CD4-positive, alpha-beta T cell treated with Interleukin-6 at 100 ng/mL for 8 hours (primary cell): ENCODE data around the gene SNTG2.
A peak's percentile ranks its signal among the peaks of the same experiment; 100 is the strongest.
"Not testable (repeated sequence)": the region's sequence is repeated elsewhere in the genome, so short reads cannot be mapped to it uniquely, and the experiment has no call there.

ENCODE experiments used
- DNase-seq: peaks from one replicate; pipeline ENCODE4 v3.0.0-alpha.2; 2020; ENCODE audit warnings: mixed read lengths, low spot score

Gene SNTG2

DNA sequence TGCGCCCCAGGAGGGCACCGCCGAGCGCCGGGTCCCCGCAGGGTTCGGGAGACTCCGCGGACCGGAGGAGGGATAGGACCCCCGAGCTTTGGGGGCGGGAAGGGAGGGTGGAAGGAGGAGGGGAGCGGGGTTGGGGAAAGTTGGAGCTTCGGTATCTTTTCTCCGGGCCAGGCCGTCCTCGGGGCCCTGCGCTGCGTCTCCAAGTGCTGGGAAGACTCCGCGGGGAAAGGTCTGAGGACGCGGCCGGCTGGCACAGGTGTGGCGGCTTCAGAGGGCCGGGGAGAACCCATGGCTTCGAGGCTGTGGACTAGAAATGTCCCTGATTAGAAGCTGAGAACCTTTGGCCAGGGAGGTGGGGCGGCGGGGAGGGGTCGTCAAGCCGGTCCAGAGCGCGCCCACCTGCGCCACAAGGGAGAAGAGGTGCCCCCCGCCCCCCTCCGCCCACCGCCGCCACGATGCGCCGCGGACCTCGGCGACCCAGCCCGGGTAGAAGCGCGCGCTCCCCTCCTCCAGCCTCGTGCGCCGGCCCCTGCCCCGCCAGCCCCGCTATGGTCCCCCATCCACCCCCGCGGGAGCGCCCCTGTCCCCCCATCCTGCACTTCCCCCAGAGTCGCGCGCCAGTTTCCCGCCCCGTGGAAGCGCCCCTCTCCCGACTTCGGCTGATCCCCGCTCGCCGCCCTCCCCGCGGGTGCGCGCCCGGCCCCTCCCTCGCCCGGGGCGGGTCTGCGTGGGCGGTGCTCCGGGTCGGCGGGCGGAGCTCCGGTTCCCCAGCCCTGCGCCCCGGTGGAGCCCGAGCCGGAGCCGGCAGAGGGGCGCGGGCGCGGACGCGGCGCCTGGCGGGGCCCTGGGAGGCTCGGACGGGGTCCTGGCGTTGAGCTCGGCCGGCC, at the start of gene SNTG2:
Gene SNTG2 (plus strand): TSS at position 770 of the 887 bp plus-strand sequence. CDS start 148 bp downstream, outside the sequence.
- peak; percentile 16 for DNase-seq

DNA sequence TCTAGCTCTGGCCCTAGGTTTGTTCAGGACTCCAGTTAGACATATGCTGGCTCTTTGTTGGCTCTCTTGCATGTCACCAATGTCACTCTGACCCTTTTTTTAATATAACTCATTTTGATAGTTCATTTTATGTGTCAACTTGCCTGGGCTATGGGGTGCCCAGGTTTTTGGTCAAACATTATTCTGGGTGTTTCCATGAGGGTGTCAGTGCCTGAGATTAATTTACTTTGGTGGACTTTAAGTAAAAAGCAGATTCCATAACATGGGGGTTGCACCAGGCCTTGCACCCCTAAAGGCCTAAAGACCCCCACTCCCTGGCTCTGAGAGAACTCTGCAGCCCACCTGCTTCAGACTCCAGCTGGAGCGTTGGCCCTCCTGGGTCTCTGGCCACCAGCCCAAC, 48.1 kb upstream of the SNTG2 start:
- DNase-seq: no peak

DNA sequence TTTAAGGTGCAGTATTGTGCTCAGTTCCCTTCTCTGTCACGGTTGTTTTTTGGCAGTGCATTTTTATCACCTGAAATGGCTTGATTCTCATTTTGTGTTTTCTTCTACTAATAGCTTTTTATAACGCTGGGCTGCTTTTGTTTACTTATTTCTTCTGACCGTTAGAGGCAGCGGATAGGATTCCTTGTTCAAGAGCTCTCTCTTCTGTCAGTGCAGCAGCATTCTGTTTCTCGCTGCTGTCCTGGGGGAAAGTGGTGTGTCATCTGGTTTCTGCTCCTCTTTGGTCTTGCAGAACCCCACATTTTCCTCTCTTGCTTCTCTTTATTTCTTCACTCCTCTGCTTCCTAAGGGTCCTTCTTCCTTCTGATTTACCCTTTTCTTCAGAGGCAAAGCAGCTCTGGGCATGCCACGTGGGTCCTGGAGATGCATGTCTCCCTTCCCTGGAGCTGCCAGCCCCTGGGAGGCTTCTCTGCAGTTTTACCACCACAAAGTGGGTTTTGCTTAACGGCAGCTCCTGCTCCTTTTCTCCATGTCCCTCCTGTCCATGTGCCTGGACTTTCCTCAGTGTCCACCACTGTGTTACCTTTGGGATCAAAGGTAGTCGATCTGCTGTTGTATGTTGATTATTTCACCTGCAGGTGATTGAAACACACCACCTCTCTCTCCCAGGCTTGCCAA, 47.3 kb upstream of the SNTG2 start:
- no peak for DNase-seq

DNA sequence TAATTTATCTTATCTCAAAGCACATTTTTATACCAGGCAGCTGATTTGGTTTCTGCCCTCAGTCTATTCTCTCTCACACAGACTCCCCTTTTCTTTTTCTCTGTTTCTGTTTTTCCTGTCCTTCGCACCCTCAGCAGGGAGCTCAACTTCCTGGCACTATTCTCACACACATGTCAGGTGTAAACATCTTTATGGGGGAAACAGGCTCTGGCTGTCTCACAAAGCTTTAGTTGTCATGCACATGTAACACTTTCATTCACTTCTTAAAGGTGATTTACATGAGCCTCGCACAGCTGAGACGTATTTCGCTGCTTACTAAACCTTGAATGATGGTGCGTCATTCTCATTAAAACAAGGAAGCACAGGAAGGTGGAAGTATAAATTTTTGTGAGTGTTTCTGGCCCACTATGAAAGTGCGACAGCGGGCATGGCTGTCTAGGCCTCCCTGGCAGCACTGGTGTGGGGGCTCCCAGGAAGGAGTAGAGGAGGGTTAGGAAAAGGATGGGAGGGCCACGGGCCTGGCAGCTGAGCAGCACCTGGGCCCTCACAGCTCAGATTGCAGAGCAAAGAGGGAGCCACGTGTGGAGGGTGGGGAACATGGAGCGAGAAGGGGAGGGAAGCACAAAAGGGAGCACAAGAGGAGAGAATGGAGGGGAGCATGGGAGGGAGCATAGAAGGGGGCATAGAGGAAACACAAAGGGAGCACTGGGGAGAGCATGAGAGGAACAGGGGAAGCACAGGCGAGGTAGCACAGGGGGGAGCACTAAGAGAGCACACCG, 46.2 kb upstream of the SNTG2 start:
- DNase-seq: no peak

DNA sequence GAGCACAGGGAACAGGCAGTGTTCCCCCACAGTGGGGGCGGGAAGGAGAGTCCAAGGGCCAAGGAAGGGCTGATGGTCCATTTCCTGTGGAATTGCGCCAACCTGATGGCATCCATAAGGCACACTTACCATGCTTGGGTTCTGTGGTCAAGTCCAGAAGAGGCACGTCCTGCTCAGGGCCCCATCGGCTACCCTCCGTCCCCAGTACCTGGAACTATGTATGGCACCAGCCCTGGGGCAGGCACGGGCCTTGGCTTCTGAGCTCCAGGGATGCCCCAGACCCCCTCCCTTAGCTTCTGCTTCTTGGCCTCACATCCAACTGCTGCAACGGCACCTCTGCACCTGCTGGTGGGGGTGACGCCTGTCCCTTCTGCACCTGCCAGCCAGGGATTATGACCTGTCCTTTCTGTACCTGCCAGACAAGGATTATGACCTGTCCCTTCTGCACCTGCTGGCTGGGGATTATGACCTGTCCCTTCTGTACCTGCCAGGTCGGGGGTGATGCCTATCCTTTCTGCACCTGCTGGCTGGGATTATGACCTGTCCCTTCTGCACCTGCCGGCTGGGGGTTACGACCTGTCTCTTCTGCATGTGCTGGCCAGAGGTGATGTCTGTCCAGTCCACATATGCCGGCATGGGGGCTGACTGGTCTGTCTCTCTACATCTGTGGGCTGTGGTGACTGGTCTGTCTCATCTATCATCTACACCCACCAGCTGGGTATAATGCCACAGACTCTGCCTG, 45.4 kb upstream of the SNTG2 start:
- no peak for DNase-seq

DNA sequence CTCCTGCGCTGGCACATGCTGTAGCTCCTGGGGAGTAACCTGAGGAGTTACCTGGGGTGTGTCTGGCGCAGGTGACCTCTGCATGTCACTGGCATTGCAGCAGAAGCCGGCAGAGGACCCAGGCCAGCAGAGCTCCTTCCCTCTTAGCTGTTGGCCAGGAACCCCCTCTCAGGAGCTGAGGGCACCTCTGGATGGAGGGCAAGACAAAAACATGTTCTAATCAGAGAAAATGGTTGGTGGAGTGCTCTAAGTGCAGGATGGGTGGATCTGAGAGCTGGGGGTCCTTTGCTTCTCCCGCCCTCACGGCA, 44.9 kb upstream of the SNTG2 start:
- no peak for DNase-seq

DNA sequence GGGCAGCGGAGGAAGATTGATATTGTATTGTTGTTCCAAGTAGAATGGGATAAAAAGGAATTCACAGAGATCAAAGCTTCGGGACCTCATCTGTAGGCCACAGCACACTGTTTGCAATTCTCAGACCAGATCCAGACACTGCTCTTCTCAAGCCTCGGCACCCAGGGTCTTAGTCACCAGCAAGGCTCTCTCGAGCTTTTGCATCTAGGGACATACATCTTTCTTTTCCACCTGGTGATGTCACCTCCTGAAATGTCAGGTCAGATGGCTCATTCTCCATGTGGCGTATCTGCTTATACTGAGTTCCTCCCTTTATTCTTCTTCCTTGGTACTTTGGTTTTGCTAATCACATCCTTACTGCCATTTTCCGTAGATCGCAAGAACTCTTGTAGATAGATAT, 42.9 kb upstream of the SNTG2 start:
- DNase-seq: no peak

DNA sequence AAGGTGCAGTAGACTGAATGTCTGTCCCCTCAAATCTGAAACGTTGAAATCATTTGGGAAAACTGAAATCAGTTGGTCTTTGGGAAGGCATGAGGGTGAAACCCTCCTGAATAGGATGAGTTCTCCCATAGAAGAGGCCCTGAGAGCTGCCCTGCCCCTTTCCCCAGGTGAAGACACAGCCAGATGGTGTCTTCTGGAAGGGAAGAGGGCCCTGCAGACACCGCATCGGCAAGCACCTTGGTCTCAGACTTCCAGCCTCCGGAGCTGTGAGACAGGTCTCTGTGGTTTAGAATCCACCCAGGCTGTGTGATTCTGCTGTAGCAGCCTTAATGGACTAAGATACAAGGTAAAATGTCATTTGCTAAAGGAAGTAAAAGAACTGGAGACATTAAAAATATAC, 42.1 kb upstream of the SNTG2 start:
- DNase-seq: no peak

DNA sequence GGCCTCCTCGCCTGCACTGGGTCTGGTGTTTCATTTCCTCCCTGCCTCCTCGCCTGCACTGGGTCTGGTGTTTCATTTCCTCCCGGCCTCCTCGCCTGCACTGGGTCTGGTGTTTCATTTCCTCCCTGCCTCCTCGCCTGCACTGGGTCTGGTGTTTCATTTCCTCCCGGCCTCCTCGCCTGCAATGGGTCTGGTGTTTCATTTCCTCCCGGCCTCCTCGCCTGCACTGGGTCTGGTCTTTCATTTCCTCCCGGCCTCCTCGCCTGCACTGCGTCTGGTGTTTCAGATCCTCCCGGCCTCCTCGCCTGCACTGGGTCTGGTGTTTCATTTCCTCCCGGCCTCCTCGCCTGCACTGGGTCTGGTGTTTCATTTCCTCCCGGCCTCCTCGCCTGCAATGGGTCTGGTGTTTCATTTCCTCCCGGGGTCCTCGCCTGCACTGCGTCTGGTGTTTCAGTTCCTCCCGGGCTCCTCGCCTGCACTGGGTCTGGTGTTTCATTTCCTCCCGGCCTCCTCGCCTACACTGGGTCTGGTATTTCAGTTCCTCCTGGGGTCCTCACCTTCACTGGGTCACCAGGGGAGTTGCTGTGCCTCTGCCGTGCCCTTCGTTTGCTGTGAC, 40.8 kb upstream of the SNTG2 start:
- DNase-seq: not testable (repeated sequence)

DNA sequence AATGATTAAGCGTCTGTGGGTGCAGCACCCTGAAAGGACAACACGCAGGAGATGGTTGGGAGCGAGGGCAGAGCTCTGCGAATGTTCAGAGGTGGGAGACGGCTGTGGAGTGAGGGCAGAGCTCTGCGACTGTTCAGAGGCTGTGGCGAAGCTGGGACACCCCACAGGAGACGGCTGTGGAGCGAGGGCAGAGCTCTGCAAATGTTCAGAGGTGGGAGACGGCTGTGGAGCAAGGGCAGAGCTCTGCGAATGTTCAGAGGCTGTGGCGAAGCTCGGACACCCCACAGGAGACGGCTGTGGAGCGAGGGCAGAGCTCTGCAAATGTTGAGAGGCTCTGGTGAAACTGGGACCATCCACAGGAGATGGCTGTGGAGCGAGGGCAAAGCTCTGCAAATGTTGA, 40.0 kb upstream of the SNTG2 start:
- no peak for DNase-seq

DNA sequence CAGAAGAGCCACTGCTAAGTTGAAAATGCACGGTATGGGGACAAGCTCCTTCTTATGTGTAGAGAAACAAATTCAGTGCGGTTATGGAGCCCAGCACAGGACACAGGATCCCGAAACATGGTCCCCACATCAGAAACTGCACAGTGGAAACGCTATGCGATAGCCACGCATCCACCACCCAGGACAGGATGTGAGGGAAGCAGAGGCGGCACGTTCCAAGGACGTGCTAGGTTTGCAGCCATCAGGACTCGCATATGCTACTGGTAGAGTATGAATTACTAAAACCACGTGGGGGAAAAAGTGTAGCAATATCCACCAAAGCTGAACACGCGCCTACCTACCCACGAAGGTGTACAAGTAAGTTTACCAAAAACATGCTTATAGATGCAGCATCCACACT, 34.7 kb upstream of the SNTG2 start:
- DNase-seq: no peak

DNA sequence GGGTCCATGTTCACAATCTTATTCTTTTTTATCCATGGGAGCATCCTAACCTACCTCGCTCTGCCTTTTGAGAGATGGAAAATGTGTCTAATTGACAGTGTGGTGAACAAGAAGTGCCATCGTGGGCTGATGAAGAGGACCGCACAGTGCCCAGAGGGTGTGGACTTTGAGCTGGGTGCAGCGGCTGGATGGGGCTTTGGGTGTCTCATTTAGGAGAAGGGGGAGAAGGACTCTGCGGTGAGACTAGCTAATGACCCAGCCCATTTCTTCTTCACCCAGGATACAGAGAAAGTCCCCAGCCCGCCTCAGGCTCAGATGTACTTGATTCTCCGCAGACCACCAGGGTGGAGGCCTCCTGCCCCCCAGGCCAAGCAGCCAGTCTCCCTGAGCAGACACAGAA, 33.7 kb upstream of the SNTG2 start:
- DNase-seq: no peak

DNA sequence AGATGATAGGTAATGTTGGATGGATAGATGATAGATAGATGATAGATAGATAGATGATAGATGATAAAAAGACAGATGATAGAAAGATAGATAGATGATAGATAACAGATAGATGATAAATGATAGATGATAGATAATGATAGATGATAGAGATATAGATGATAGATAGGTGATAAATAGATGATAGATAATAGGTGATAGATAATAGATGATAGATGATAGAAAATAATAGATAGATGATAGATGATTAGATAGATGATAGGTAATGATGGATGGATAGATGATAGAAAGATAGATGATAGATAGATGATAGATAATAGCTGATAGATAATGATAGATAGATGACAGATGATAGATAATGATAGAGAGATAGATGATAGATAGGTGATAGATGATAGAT, 31.0 kb upstream of the SNTG2 start:
- no peak for DNase-seq

DNA sequence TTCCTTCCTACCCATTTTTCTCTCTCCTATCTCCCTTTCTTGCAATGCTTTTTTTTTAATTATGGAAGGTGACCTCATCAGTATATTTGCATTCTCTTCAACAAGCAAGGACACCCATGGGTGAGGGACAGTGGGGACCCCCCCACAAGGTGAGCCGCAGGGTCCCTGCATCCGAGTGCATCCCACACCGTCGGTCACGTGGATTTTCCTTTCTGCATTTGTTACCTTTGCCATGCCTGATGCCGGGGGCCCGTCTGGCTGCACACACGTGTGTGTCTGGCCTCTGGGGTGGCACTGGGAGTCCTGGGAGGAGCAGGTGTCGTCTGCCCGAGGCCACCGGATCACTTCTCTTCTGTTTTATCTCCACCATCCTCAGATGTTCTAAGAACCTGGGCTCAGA, 30.1 kb upstream of the SNTG2 start:
- DNase-seq: no peak

DNA sequence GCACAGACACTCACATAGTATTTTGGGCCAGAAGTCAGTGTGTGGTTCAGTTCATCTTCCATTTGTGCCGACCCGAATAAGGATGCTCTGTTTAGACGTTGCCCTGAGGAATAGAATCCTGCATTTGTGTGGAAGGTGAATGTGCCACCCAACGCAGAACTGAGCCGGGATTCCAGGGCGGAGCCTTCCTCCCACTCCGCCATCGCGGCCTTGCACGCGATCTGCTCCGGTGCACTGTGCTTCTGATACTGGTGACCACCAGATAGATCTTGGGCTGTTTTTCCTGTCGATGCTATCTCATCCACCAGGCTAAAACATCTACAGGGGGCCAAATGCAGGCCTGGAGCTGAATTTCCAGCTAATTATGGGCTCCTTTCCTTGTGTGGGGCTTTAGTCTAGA, 29.6 kb upstream of the SNTG2 start:
- DNase-seq: no peak

DNA sequence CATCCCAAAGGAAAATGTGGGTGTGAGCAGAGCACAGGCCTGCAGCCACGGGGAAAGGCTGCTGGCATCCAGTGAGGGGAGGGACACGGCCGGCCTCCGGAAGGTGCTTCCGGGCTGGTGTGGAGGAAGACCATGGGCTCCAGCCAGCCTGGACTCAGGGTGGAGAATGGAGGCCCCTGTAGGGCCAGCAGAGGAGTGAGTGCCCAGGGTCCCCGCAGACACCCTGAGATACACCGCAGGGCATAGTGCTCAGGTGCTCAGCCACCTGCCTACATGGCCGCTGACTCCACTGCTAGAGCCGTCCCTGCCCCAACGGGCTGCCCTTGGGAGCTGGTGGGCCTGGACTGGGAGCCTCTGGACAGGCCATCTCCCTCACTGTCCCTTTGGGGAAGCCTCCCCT, 28.5 kb upstream of the SNTG2 start:
- DNase-seq: no peak

DNA sequence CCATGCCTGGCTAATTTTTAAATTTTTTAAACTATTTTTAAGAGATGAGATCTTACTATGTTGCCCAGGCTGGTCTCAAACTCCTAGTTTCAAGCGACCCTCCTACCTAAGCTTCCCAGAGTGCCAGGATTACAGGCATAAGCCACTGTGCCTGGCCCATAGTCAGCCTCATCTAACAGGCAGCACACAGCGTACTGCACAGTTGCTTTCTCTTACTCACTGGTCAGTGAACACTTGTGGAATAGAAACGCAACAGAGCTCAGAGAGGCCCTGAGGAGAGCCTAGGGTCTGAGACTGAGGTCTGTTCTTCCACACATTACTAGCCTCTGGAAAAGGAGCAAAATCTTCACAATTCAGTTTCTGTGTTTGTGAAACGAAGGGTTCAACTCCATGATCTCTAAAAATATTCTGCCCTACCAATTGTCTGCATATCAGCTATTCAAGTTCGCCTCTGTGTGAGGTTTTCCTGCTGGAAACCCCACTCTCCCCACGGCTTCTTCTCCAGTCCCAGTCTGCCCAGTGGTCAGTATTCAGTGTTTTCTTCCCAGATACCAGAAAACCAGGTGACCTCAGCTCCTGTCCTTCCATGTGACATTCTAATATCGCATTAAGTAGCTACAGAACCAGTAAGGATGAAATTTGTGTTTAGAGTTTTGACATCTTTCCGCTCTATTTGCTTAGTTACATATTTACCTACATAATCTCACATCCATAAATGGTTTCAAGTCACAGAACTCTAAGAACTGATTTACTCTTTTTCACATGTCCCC, 26.6 kb upstream of the SNTG2 start:
- no peak for DNase-seq

DNA sequence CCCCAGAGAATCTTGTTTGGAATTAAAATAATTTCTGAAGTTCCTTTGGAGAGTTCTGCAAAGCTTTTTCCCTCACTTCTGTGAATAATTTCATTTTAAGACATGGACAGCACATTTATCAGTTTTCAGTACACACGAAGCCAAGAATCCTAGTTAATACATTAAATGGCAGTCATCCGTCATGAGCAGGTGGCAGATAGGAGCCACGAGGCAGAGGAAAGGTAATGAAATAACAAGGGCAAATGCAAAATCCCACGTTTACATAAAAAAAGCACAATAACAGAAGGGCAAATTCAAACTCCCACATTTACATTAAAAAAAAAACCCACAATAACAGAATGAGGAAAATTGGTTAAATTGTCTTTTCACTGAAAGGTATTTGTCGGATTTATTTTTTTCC, 25.9 kb upstream of the SNTG2 start:
- no peak for DNase-seq

DNA sequence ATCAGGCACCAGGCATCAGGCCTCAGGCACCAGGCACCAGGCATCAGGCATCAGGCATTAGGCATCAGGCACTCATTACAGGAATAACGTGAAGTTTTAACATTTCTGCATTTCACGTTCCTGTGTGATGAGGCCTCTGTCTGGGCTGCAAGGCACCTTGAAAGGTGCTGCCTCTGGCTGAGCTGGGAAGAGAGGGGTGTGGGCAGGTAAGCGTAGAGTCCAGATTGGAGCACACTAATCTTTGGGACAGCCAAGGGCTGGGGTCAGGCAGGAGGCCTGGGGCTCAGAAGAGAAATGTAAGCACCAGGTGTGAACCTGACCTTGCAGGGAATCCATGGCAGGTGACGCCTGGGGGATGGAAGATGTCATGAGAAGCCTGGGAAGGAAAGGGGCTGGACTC, 25.3 kb upstream of the SNTG2 start:
- DNase-seq: no peak

DNA sequence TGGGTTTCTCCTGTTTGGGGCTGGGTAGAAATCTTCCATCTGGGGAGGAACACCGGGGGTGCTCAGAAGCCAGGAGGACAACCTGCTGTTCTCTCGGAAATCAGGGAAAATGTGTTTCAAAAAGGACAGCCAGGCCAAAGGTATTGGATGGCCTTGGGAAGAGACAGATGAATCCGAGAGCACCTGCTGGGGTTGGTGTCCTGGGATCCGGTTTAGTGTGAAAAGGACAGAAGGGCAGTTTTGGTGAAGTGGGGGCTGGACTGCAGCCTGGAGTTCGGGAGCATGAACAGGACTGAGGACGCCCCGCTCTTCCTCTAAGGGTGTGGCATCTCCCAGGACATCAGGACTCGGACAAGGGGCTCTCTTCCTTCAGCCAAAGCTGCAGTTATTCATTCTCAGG, 24.9 kb upstream of the SNTG2 start:
- DNase-seq: no peak

DNA sequence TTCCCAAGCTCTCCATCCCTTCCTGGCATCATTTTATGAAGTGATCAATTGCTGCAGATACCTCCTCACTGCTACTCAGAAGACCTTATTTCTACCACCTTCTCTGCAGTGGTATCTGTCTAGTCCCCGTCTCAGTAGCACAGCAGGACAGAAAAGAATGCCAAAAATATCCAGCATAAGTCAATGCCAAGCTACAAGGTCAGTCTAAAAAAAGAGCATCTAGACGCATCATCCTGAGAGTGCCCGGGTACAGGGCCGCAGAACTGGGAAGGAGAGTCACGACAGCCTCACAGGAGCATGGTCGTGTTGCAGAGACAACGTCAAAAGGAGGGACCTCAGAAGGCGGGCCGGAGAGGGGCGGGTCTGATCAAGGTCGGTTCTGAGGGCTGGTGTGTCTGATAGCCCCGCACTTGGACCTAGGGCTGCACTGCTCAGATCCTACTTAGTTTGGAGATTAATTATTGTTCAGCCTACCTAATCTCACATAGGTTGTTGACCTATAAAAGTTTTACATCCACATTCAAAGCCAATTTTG, 24.3 kb upstream of the SNTG2 start:
- DNase-seq: no peak
